HL-60/S4 treated with retinoic acid at 250 ng/mL for 4 days and 3 days (cell line): ENCODE results near the gene ANXA2.

Source experiments
- in situ Hi-C: fragments of 300-500 bp; cut with MboI; formaldehyde crosslinking; loops from 2 replicates; pipeline ENCODE4 v1.7.0; 2022; ENCODE audit warnings: low sequenced_read_pairs

Gene ANXA2

DNA sequence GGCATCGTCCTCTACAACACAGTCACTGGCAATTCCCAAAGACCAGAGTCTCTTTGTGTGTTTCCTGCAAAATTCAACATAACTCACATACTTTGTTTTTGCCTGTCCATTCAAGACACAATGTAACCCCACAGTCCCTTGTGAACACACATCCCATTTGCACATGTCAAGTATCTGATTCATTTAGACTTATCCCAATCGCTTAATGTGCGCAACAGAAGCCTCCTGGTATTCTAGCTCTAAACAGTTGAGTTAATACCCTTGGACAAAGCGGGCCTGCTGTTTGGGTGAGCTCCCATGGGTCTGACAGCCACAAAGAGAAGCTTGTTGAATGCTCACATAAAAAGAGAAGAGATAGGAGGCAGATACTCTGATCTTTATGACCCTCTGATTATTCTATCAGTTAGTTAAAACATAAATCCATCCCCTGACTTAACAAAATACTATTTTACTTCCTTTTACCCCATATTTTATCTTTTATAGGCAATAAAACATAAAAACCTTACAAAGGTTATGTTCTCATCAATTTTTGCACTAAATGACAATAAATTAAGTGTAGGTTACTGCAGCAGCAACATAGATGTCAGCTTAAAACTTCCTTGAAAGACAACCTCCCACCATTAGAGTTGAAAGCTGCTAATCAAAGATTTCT lies 79.4 kb downstream of the ANXA2 start:
- in situ Hi-C loops: loop anchor here (25.0 kb wide), 1 partner anchor 581 kb away; no protein-coding TSS in a partner anchor

DNA sequence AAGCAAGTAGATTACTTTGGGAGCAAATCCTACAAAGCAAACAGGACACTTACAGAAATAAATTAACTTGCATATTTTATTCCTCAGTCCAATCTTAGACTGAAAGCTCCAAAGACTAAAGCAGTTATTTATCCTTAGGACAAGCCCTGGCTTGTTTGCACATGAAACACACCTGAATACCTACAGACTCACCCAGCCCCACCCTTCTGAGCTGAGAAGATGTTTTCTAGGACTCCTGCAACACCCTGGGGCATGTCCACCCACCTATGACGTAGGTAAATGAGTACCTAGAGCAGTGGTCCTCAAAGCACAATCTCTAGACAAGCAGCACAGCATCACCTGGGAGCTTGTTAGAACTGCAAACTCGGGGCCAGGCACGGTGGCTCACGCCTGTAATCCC lies 80.8 kb downstream of the ANXA2 start:
- in situ Hi-C loops: loop anchor here (25.0 kb wide), 1 partner anchor 580 kb away; no protein-coding TSS in a partner anchor

DNA sequence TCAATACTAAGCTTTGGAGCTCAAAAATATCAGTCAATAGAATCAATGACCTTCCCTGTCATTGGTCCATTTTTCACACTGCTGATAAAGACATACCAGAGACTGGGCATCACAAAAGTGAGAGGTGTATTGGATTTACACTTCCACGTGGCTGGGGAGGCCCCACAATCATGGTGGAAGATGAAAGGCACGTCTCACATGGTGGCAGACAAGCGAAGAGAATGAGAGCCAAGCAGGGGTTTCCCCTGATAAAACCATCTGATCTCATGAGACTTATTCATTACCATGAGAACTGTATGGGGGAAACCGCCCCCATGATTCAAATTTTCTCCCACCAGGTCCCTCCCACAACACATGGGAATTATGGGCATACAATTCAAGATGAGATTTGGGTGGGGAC lies 81.9 kb downstream of the ANXA2 start:
- in situ Hi-C loops: loop anchor here (25.0 kb wide), 1 partner anchor 579 kb away; no protein-coding TSS in a partner anchor

DNA sequence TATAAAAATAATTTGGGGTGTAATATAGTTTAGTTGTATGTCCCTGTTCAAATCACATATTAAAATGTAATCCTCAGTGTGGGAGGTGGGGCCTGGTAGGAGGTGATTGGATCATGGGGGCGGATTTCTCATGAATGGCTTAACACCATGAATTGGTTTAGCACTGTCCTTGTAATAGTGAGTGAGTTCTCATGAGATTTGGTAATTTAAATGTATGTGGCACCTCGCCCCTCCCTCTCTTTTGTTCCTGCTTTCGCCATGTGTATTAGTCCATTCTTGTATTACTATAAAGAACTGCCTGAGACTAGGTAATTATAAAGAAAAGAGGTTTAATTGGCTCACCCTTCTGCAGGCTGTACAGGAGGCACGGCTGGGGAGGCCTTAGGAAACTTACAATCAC lies 83.9 kb downstream of the ANXA2 start:
- in situ Hi-C loops: loop anchor here (25.0 kb wide), 1 partner anchor 577 kb away; no protein-coding TSS in a partner anchor

DNA sequence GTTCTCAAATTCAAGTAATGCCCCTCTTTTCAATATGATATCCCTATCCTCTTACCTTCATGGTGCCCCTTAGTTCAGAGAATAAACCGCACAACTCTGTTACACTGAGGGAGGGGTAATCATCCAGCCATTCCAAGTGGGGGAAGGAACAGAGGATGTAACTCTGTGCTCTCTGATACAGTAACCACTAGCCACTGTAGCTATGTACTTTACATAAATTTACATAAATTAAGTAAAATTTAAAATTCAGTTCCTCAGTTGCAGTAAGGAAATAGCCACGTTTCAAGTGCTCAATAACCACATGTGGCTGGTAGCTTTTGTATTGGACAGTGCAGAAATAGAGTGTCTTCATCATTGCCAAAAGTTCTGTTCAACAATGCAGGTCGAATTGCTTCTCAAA lies 90.8 kb downstream of the ANXA2 start:
- in situ Hi-C loops: loop anchor here (25.0 kb wide), 1 partner anchor 570 kb away; no protein-coding TSS in a partner anchor

DNA sequence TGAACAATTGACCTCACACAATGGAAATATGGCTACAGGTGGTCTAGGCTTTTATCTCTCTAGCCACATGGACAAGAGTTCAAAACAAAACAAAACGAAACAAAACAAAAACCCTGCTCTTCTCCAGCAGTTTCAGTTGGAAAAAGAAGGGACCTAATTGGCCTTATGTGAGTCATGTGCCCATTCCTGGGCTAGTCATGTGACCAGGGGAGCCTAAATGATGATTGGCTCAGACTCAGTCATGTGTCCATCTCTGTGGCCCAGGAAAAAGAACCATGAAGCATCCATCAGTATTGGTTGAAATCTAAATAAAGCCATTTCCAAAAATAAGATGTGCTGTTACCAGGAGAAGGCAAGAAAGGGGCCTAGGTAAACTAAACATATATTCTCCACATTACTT lies 96.8 kb downstream of the ANXA2 start:
- in situ Hi-C loops: loop anchor here (25.0 kb wide), 1 partner anchor 564 kb away; no protein-coding TSS in a partner anchor

DNA sequence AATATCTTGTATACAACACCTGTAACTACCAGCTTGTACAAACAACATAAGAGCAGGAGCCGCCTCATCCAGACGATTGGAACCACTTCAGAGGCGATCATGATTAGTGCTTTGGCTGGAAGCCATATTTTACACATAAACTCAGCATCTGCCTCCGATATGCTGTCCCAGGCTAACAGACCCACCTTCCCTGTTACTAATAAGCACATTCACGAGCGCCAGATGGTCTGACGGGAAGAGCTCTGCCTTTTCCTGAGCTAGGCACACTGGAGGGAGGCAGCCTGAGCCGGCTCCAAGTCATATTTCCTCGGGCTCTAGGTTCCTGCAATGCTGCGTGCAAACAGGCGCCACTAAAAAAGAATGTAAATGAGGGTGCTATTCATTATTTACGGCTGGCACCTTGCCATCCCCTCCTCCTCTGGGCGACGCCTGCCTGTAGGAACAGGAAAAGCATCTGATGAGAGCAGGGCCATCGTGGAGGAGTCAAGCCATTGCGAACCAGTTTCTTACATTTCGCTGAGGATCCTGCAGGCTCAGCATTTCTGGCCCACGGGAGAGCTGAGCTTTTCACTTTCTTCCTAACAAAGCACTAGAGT lies 98.2 kb downstream of the ANXA2 start:
- in situ Hi-C loops: loop anchor here (25.0 kb wide), 1 partner anchor 562 kb away; no protein-coding TSS in a partner anchor
